GM19351 (cell line): ENCODE data around the gene MRPL36.
"Not testable (repeated sequence)": the region's sequence is repeated elsewhere in the genome, so short reads cannot be mapped to it uniquely, and the experiment has no call there.

Experiments
- ATAC-seq: cut with Tn5 transposase; IDR thresholded peaks from one replicate; pipeline ENCODE4 v1.9.1; 2021; ENCODE audit warnings: mild to moderate bottlenecking, moderate library complexity; ENCODE audit not compliant: unreplicated experiment

Gene MRPL36

GRCh38 chr5:1799602-1800471 is at the start of gene MRPL36:
TSS of gene MRPL36 (minus strand) at chr5:1799837. CDS start at chr5:1798935, 902 bp downstream.
- ATAC-seq = peak; percentile 46

- ATAC-seq = no peak
Measured at GRCh38 chr5:1847611-1848010, 48.0 kb upstream of the MRPL36 start.

GRCh38 chr5:1847056-1847455 is 47.4 kb upstream of the MRPL36 start:
- ATAC-seq = no peak

- ATAC-seq = no peak
Measured at GRCh38 chr5:1846583-1846982, 46.9 kb upstream of the MRPL36 start.

- no peak for ATAC-seq
Measured at GRCh38 chr5:1845696-1846095, 46.1 kb upstream of the MRPL36 start.

- ATAC-seq = no peak
Measured at GRCh38 chr5:1844708-1845436, 45.2 kb upstream of the MRPL36 start.

GRCh38 chr5:1843761-1844160 is 44.1 kb upstream of the MRPL36 start:
- not testable (repeated sequence) for ATAC-seq

- no peak for ATAC-seq
Measured at GRCh38 chr5:1842004-1842819, 42.6 kb upstream of the MRPL36 start.

- no peak for ATAC-seq
Measured at GRCh38 chr5:1840741-1841521, 41.3 kb upstream of the MRPL36 start.

- ATAC-seq = no peak
Measured at GRCh38 chr5:1840071-1840547, 40.5 kb upstream of the MRPL36 start.

- ATAC-seq = no peak
Measured at GRCh38 chr5:1838013-1838412, 38.4 kb upstream of the MRPL36 start.

GRCh38 chr5:1836891-1837880 is 37.5 kb upstream of the MRPL36 start:
- no peak for ATAC-seq

- ATAC-seq = no peak
Measured at GRCh38 chr5:1836176-1836890, 36.7 kb upstream of the MRPL36 start.

- no peak for ATAC-seq
Measured at GRCh38 chr5:1835431-1835830, 35.8 kb upstream of the MRPL36 start.

GRCh38 chr5:1834721-1835429 is 35.2 kb upstream of the MRPL36 start:
- no peak for ATAC-seq

GRCh38 chr5:1834022-1834551 is 34.5 kb upstream of the MRPL36 start:
- ATAC-seq = no peak

GRCh38 chr5:1833264-1834021 is 33.8 kb upstream of the MRPL36 start:
- ATAC-seq = no peak
